BLaER1 treated with 17β-estradiol and CSF1 and Interleukin-3, amounts not matched to agents 10 nM and 100 nM (cell line): Measurements from ENCODE around the gene ACTN2.

Experiments used
- H3K27ac ChIP-seq, 11 experiments: shearing (Covaris generic); formaldehyde crosslinking; 2 replicates each; pipeline ENCODE4 v1.8.1; 2022
- H3K27me3 ChIP-seq, 11 experiments: shearing (Covaris generic); formaldehyde crosslinking; 2 replicates each; pipeline ENCODE4 v1.8.1; 2022
- H3K36me3 ChIP-seq, 11 experiments: shearing (Covaris generic); formaldehyde crosslinking; 2 replicates each; pipeline ENCODE4 v1.8.1; 2022
- H3K4me1 ChIP-seq, 10 experiments: shearing (Covaris generic); formaldehyde crosslinking; 2 replicates each; pipeline ENCODE4 v1.8.1; 2022
- H3K4me2 ChIP-seq, 11 experiments: shearing (Covaris generic); formaldehyde crosslinking; 2 replicates each; pipeline ENCODE4 v1.8.1; 2022
- H3K4me3 ChIP-seq, 10 experiments: shearing (Covaris generic); formaldehyde crosslinking; 2 replicates each; pipeline ENCODE4 v1.8.1; 2022
- H3K9ac ChIP-seq, 11 experiments: shearing (Covaris generic); formaldehyde crosslinking; 2 replicates each; pipeline ENCODE4 v1.8.1; 2022
- H3K9me3 ChIP-seq, 11 experiments: shearing (Covaris generic); formaldehyde crosslinking; replicated peaks in 1 of 11; 2 replicates each; pipeline ENCODE4 v1.8.1; 2022
- H4K20me1 ChIP-seq, 11 experiments: shearing (Covaris generic); formaldehyde crosslinking; 2 replicates each; pipeline ENCODE4 v1.8.1; 2022
- Cebpa-rat ChIP-seq, 11 experiments: shearing (Covaris generic); IDR thresholded peaks; 2 replicates each; pipeline ENCODE4 v1.8.1; 2022

Gene ACTN2

GRCh38 chr1:236706183-236706582 lies 19.9 kb downstream of the ACTN2 start:
- Histone ChIP-seq H3K27ac (no peak overlapping the region), H3K9me3 (no peaks in the 10 kb centered on the region), H3K4me1 (no peaks in the 10 kb centered on the region), H3K9ac (no peak overlapping the region), H3K4me3 (no peak overlapping the region), H4K20me1 (no peaks in the 10 kb centered on the region), H3K4me2 (no peak overlapping the region), H3K36me3 (no peaks in the 10 kb centered on the region), H3K27me3 (no peaks in the 10 kb centered on the region)
- no peak for TF ChIP-seq Cebpa-rat (IDR thresholded peaks at IDR 0.05)

GRCh38 chr1:236710328-236710892 lies 24.1 kb downstream of the ACTN2 start:
- Histone ChIP-seq H3K27ac (no peak overlapping the region), H3K4me1 (no peaks in the 10 kb centered on the region), H3K36me3 (no peaks in the 10 kb centered on the region), H3K4me3 (no peak overlapping the region), H3K4me2 (no peak overlapping the region), H3K9me3 (no peaks in the 10 kb centered on the region), H4K20me1 (no peaks in the 10 kb centered on the region), H3K27me3 (no peaks in the 10 kb centered on the region), H3K9ac (no peak overlapping the region)
- TF ChIP-seq Cebpa-rat (IDR thresholded peaks at IDR 0.05): no peak

- no peaks in the 10 kb centered on the region for H3K36me3 ChIP-seq
- no peaks in the 10 kb centered on the region for H3K9me3 ChIP-seq
- H3K4me3 ChIP-seq: no peak overlapping the region
- H3K4me1 ChIP-seq: peaks cover 7 to 30% (median 15%) of the 10 kb centered on the region in 10 experiments; a peak in 19 of 20 replicates
- H3K9ac ChIP-seq: no peak overlapping the region
- no peaks in the 10 kb centered on the region for H3K27me3 ChIP-seq
- no peaks in the 10 kb centered on the region for H4K20me1 ChIP-seq
- no peak overlapping the region for H3K4me2 ChIP-seq
- no peak for TF ChIP-seq Cebpa-rat (IDR thresholded peaks at IDR 0.05)
- H3K27ac ChIP-seq: no peak overlapping the region
Observed at GRCh38 chr1:236716160-236716559, 29.9 kb downstream of the ACTN2 start.

GRCh38 chr1:236717811-236718210 lies 31.5 kb downstream of the ACTN2 start:
- Histone ChIP-seq H3K27me3 (no peaks in the 10 kb centered on the region), H3K4me3 (no peak overlapping the region), H3K9ac (no peak overlapping the region), H3K4me1 (peaks cover 7 to 31% (median 15%) of the 10 kb centered on the region in 10 experiments; a peak in 19 of 20 replicates), H4K20me1 (no peaks in the 10 kb centered on the region), H3K36me3 (no peaks in the 10 kb centered on the region), H3K27ac (no peak overlapping the region), H3K4me2 (no peak overlapping the region; a peak in 1 of 22 replicates), H3K9me3 (no peaks in the 10 kb centered on the region)
- TF ChIP-seq Cebpa-rat (IDR thresholded peaks at IDR 0.05): no peak

- no peak for TF ChIP-seq Cebpa-rat (IDR thresholded peaks at IDR 0.05)
- Histone ChIP-seq H3K27me3 (no peaks in the 10 kb centered on the region), H3K4me2 (peak overlapping the region; percentile 2 to 65 (median 30); a peak in 14 of 22 replicates), H3K36me3 (no peaks in the 10 kb centered on the region), H3K4me3 (no peak overlapping the region), H3K4me1 (peaks cover 7 to 31% (median 15%) of the 10 kb centered on the region in 10 experiments; a peak in 19 of 20 replicates), H3K27ac (no peak overlapping the region), H4K20me1 (no peaks in the 10 kb centered on the region), H3K9me3 (no peaks in the 10 kb centered on the region), H3K9ac (no peak overlapping the region)
Observed at GRCh38 chr1:236718328-236718727, 32.0 kb downstream of the ACTN2 start.

- Histone ChIP-seq H3K4me2 (peak overlapping the region in 6 of 11 experiments; percentile 8 to 65 (median 44); a peak in 9 of 22 replicates), H4K20me1 (no peaks in the 10 kb centered on the region), H3K36me3 (no peaks in the 10 kb centered on the region), H3K9ac (no peak overlapping the region), H3K27me3 (no peaks in the 10 kb centered on the region), H3K4me1 (peaks cover 7 to 31% (median 15%) of the 10 kb centered on the region in 10 experiments; a peak in 19 of 20 replicates), H3K4me3 (no peak overlapping the region), H3K9me3 (no peaks in the 10 kb centered on the region), H3K27ac (0 out of 22 replicates have a peak overlapping the region, but pooled peaks of 1 of the 11 experiments have one; percentile 6)
- TF ChIP-seq Cebpa-rat (IDR thresholded peaks at IDR 0.05): no peak
Observed at GRCh38 chr1:236720206-236720605, 33.9 kb downstream of the ACTN2 start.

GRCh38 chr1:236720611-236721010 lies 34.3 kb downstream of the ACTN2 start:
- H3K4me2 ChIP-seq: peak overlapping the region in 6 of 11 experiments; percentile 8 to 65 (median 44); a peak in 8 of 22 replicates
- no peaks in the 10 kb centered on the region for H4K20me1 ChIP-seq

GRCh38 chr1:236724049-236724448 lies 37.8 kb downstream of the ACTN2 start:
- Histone ChIP-seq H3K27ac (no peak overlapping the region), H3K4me2 (no peak overlapping the region), H3K4me3 (no peak overlapping the region), H3K27me3 (no peaks in the 10 kb centered on the region), H3K4me1 (peaks cover 6 to 41% (median 7%) of the 10 kb centered on the region in 10 experiments; a peak in 16 of 20 replicates), H3K36me3 (no peaks in the 10 kb centered on the region), H3K9ac (no peak overlapping the region), H4K20me1 (no peaks in the 10 kb centered on the region), H3K9me3 (peaks cover 0 to 10% (median 0%) of the 10 kb centered on the region in 11 experiments; a peak in 2 of 22 replicates)
- TF ChIP-seq Cebpa-rat (IDR thresholded peaks at IDR 0.05): no peak

More at GRCh38 chr1:236720611-236721010, 34.3 kb downstream of the ACTN2 start:
- Histone ChIP-seq H3K27me3 (no peaks in the 10 kb centered on the region), H3K4me3 (no peak overlapping the region), H3K36me3 (no peaks in the 10 kb centered on the region), H3K4me1 (peaks cover 7 to 31% (median 15%) of the 10 kb centered on the region in 10 experiments; a peak in 19 of 20 replicates), H3K27ac (0 out of 22 replicates have a peak overlapping the region, but pooled peaks of 1 of the 11 experiments have one; percentile 6), H3K9me3 (no peaks in the 10 kb centered on the region), H3K9ac (no peak overlapping the region)
- TF ChIP-seq Cebpa-rat (IDR thresholded peaks at IDR 0.05): no peak

- Histone ChIP-seq H3K27me3 (no peaks in the 10 kb centered on the region), H4K20me1 (no peaks in the 10 kb centered on the region), H3K4me3 (no peak overlapping the region), H3K4me1 (peaks cover 6 to 36% (median 7%) of the 10 kb centered on the region in 10 experiments; a peak in 15 of 20 replicates), H3K27ac (no peak overlapping the region), H3K4me2 (no peak overlapping the region), H3K9ac (no peak overlapping the region), H3K36me3 (no peaks in the 10 kb centered on the region), H3K9me3 (peaks cover 0 to 12% (median 0%) of the 10 kb centered on the region in 11 experiments; a peak in 2 of 22 replicates)
- TF ChIP-seq Cebpa-rat (IDR thresholded peaks at IDR 0.05): no peak
Observed at GRCh38 chr1:236724506-236724905, 38.2 kb downstream of the ACTN2 start.

- no peak overlapping the region for H3K4me2 ChIP-seq
- H3K9me3 ChIP-seq: peaks cover 0 to 12% (median 0%) of the 10 kb centered on the region in 11 experiments; a peak in 2 of 22 replicates
- no peak overlapping the region for H3K27ac ChIP-seq
- no peaks in the 10 kb centered on the region for H3K36me3 ChIP-seq
- TF ChIP-seq Cebpa-rat (IDR thresholded peaks at IDR 0.05): no peak
- H3K9ac ChIP-seq: no peak overlapping the region
- H3K4me1 ChIP-seq: peaks cover 0 to 25% (median 7%) of the 10 kb centered on the region in 10 experiments; a peak in 15 of 20 replicates
- H4K20me1 ChIP-seq: no peaks in the 10 kb centered on the region
- no peaks in the 10 kb centered on the region for H3K27me3 ChIP-seq
- H3K4me3 ChIP-seq: no peak overlapping the region
Observed at GRCh38 chr1:236725668-236726067, 39.4 kb downstream of the ACTN2 start.
